Sigmoid colon (tissue), 4 donors: ENCODE results near the gene ENTHD1.

Experiments
- CTCF ChIP-seq, 4 experiments: fragments of 450-650 bp in 3 of 4; fragments of 200-600 bp in 1 of 4; IDR thresholded peaks; one replicate each; pipeline ENCODE4 v1.5.1; 2016 to 2019; ENCODE audit warnings: antibody characterized with exemption in 4 of 4, mild to moderate bottlenecking in 3 of 4, moderate library complexity in 2 of 4
- EP300 ChIP-seq, 4 donors: sonication (generic); formaldehyde crosslinking; IDR thresholded peaks; one replicate each; pipeline ENCODE4 v1.6.1; 2017; ENCODE audit warnings: antibody characterized with exemption in 4 of 4

GRCh38 chr22:39880722-39881121, 12.8 kb downstream of the ENTHD1 start:
- TF ChIP-seq CTCF (IDR thresholded peaks at IDR 0.05) (no peak), EP300 (IDR thresholded peaks at IDR 0.05) (no peak)
